ENCODE results near the gene KCNA5.

KCNA5 gene

GRCh38 chr12:5040368-5040767, 3.3 kb upstream of the KCNA5 start:
- TF ChIP-seq CTCF (IDR thresholded peaks at IDR 0.05; ENCODE audit: low read length, missing control alignments), result no peak
- H3K4me3 ChIP-seq (replicated peaks; ENCODE audit: low read depth, low read length), result no peak overlapping the region
- DNase-seq (ENCODE audit: low read depth), result no peak

GRCh38 chr12:5044420-5045295, 979 bp downstream of the KCNA5 start:
- TF ChIP-seq CTCF (IDR thresholded peaks at IDR 0.05; ENCODE audit: low read length, missing control alignments), result no peak
- DNase-seq (ENCODE audit: low read depth), result no peak
- no peak overlapping the region for H3K4me3 ChIP-seq (replicated peaks; ENCODE audit: low read depth, low read length)

- no peak overlapping the region for H3K4me3 ChIP-seq (replicated peaks; ENCODE audit: low read depth, low read length)
- no peak for DNase-seq (ENCODE audit: low read depth)
- TF ChIP-seq CTCF (IDR thresholded peaks at IDR 0.05; ENCODE audit: low read length, missing control alignments), result no peak
Observed at GRCh38 chr12:5047094-5047493, 3.4 kb downstream of the KCNA5 start.

- DNase-seq (ENCODE audit: low read depth), result no peak
- TF ChIP-seq CTCF (IDR thresholded peaks at IDR 0.05; ENCODE audit: low read length, missing control alignments), result no peak
- no peak overlapping the region for H3K4me3 ChIP-seq (replicated peaks; ENCODE audit: low read depth, low read length)
Observed at GRCh38 chr12:5047729-5048128, 4.0 kb downstream of the KCNA5 start.

- no peak for TF ChIP-seq CTCF (IDR thresholded peaks at IDR 0.05; ENCODE audit: low read length, missing control alignments)
- no peak overlapping the region for H3K4me3 ChIP-seq (replicated peaks; ENCODE audit: low read depth, low read length)
- no peak for DNase-seq (ENCODE audit: low read depth)
Observed at GRCh38 chr12:5050542-5050941, 6.9 kb downstream of the KCNA5 start.

- no peak overlapping the region for H3K4me3 ChIP-seq (replicated peaks; ENCODE audit: low read depth, low read length)
- TF ChIP-seq CTCF (IDR thresholded peaks at IDR 0.05; ENCODE audit: low read length, missing control alignments), result no peak
- DNase-seq (ENCODE audit: low read depth), result no peak
Observed at GRCh38 chr12:5051334-5051733, 7.7 kb downstream of the KCNA5 start.

- no peak for DNase-seq (ENCODE audit: low read depth)
- TF ChIP-seq CTCF (IDR thresholded peaks at IDR 0.05; ENCODE audit: low read length, missing control alignments), result no peak
- no peak overlapping the region for H3K4me3 ChIP-seq (replicated peaks; ENCODE audit: low read depth, low read length)
Observed at GRCh38 chr12:5051913-5052312, 8.2 kb downstream of the KCNA5 start.

All from fibroblast of pulmonary artery (primary cell).